ENCODE results near the gene NLRP3.
"Not testable (repeated sequence)": the region's sequence is repeated elsewhere in the genome, so short reads cannot be mapped to it uniquely, and the experiment has no call there.

The NLRP3 gene

DNA sequence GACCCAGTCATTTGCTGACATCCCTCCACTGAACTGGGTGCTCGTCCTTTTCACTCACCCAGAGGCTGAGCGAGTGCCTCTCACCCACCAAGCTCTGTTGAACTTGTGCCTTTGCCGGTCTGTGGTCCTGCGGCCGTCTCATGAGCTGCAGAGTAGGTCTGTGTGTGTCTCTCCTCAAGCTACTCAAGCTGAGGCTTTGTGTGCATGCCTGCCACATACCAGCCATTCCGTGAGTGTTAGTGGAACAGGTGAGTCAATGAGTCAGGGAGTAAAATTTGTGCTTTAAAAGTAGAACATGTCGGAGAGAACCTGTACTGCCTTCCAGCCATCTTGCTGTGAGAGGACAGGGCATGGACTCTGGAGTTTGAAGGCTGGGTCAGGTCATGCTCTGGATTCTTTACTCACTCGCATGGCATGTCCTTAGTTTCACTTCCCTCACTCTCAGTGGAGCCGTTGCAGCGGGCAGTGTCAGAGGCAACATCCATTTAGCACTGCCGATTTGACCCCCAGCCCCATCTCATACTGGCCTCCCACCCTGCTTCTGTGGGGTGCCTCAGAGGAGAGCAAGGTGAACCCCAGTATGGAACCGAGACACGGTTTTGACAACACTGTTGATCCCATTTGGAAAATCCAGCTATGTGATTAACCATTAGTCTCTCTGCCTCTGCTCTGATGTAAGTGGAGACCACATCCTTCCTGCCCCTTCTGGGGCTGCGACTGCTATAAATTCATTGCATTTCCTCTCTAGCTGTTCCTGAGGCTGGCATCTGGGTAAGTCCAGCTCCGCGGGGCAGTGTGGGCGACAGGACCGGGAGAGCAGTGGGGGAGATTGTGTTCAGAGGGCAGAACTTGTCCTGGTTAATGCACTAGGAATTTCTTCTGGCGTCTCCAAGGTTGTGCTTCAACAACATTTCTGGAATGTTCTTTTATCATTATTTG, at the start of gene NLRP3:
TSS of gene NLRP3 (plus strand) at position 751 of the 939 bp plus-strand sequence. CDS start 2,628 bp downstream, outside the sequence.
- Histone ChIP-seq H3K4me3 (ENCODE audit: low read length) (no peak within 1 kb of the TSS), H3K4me1 (ENCODE audit: control insufficient read depth, insufficient read depth, low read length) (no peaks in the 10 kb centered on the region), H3K9me3 (ENCODE audit: control insufficient read depth, low read length) (no peaks in the 10 kb centered on the region), H3K9ac (ENCODE audit: low read length) (no peak within 1 kb of the TSS), H3K27me3 (replicated peaks; ENCODE audit: control insufficient read depth, insufficient read depth, low read length) (no peaks in the 10 kb centered on the region), H3K36me3 (ENCODE audit: control insufficient read depth, insufficient read depth, low read length, severe bottlenecking) (no peaks in the 10 kb centered on the region)
- DNase-seq (ENCODE audit: low read depth) = no peak

DNA sequence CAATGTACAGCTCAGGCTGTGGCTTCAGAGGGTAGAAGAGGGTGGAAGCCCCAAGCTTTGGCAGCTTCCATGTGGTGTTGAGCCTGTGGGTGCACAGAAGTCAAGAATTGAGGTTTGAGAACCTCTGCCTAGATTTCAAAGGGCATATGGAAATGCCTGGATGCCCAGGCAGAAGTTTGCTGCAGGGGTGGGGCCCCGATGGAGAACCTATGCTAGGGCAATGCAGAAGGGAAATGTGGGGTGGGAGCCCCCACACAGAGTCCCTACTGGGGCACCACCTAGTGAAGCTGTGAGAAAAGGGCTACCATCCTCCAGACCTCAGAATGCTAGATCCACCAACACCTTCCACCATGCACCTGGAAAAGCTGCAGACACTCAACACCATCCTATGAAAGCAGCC, 49.6 kb upstream of the NLRP3 start:
- H3K27me3 ChIP-seq (replicated peaks; ENCODE audit: control insufficient read depth, insufficient read depth, low read length); H3K36me3 ChIP-seq (ENCODE audit: control insufficient read depth, insufficient read depth, low read length, severe bottlenecking); H3K4me1 ChIP-seq (ENCODE audit: control insufficient read depth, insufficient read depth, low read length): not testable (repeated sequence)

DNA sequence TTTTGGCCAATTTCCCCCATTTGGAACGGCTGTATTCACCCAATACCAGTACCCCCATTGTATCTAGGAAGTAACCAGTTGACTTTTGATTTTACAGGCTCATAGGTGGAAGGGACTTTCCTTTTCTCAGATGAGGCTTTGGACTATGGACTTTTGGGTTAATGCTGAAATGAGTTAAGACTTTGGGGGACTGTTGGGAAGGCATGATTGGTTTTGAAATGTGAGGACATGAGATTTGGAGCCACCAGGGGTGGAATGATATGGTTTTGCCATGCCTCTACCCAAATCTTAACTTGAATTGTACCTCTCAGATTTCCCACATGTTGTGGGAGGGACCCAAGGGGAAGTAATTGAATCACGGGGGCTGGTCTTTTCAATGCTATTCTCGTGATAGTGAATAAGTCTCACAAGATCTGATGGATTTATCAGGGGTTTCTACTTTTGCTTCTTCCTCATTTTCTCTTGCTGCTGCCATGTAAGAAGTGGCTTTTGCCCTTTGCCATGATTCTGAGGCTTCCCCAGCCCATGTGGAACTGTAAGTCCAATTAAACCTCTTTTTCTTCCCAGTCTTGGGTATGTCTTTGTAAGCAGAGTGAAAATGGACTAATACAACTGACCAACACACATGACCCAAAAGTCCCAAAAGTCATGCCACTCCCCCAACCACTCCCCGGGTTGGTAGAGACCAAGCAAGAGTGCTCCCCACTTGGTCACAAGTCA, 48.9 kb upstream of the NLRP3 start:
- H3K4me3 ChIP-seq (ENCODE audit: low read length) = no peak overlapping the region
- no peak overlapping the region for H3K9ac ChIP-seq (ENCODE audit: low read length)
- H3K27me3 ChIP-seq (replicated peaks; ENCODE audit: control insufficient read depth, insufficient read depth, low read length) = no peaks in the 10 kb centered on the region
- no peaks in the 10 kb centered on the region for H3K36me3 ChIP-seq (ENCODE audit: control insufficient read depth, insufficient read depth, low read length, severe bottlenecking)
- no peaks in the 10 kb centered on the region for H3K4me1 ChIP-seq (ENCODE audit: control insufficient read depth, insufficient read depth, low read length)
- no peaks in the 10 kb centered on the region for H3K9me3 ChIP-seq (ENCODE audit: control insufficient read depth, low read length)
- DNase-seq (ENCODE audit: low read depth) = no peak

More for the DNA sequence above, 49.6 kb upstream of the NLRP3 start:
- DNase-seq (ENCODE audit: low read depth); H3K9me3 ChIP-seq (ENCODE audit: control insufficient read depth, low read length); H3K9ac ChIP-seq (ENCODE audit: low read length); H3K4me3 ChIP-seq (ENCODE audit: low read length): not testable (repeated sequence)

- H3K36me3 ChIP-seq (ENCODE audit: control insufficient read depth, insufficient read depth, low read length, severe bottlenecking) = no peaks in the 10 kb centered on the region
- no peaks in the 10 kb centered on the region for H3K9me3 ChIP-seq (ENCODE audit: control insufficient read depth, low read length)
Measured at GRCh38 chr1:247367786-247368422, 48.1 kb upstream of the NLRP3 start.

DNA sequence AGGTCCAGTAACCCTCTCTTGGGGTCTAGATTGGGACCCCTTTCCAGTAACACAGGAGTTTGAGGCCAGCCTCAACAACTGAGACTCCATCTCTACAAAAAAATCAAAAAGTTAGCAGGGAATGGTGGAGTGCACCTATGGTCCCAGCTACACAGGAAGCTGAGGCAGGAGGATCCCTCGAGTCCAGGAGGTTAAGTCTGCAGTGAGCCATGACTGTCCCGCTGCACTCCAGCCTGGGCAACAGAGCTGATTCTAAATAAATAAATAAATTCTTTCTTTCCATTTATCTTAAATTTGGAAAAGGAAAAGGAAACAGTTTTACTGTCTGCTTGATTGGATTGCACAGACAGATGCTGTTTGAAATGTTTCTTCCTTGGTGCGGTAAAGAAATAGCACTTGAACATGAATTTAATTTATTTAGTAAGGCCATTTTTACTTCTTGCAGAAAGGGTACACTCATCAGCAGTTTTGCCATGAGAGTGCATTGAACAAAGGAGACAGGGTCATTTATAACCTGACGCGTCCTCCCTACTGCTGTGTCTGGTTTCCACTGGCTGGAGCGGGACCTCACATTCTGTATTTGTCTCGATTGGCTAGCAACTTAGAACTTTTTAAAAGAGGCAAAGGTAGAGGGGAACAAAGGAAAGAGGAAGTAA, 47.4 kb upstream of the NLRP3 start:
- Histone ChIP-seq H3K36me3 (ENCODE audit: control insufficient read depth, insufficient read depth, low read length, severe bottlenecking) (no peaks in the 10 kb centered on the region), H3K9ac (ENCODE audit: low read length) (no peak overlapping the region), H3K4me1 (ENCODE audit: control insufficient read depth, insufficient read depth, low read length) (no peaks in the 10 kb centered on the region), H3K4me3 (ENCODE audit: low read length) (no peak overlapping the region), H3K9me3 (ENCODE audit: control insufficient read depth, low read length) (no peaks in the 10 kb centered on the region), H3K27me3 (replicated peaks; ENCODE audit: control insufficient read depth, insufficient read depth, low read length) (no peaks in the 10 kb centered on the region)
- DNase-seq (ENCODE audit: low read depth) = no peak

More at GRCh38 chr1:247367786-247368422, 48.1 kb upstream of the NLRP3 start:
- Histone ChIP-seq H3K4me3 (ENCODE audit: low read length) (no peak overlapping the region), H3K27me3 (replicated peaks; ENCODE audit: control insufficient read depth, insufficient read depth, low read length) (no peaks in the 10 kb centered on the region), H3K4me1 (ENCODE audit: control insufficient read depth, insufficient read depth, low read length) (no peaks in the 10 kb centered on the region), H3K9ac (ENCODE audit: low read length) (no peak overlapping the region)
- no peak for DNase-seq (ENCODE audit: low read depth)

- no peaks in the 10 kb centered on the region for H3K36me3 ChIP-seq (ENCODE audit: control insufficient read depth, insufficient read depth, low read length, severe bottlenecking)
- no peaks in the 10 kb centered on the region for H3K27me3 ChIP-seq (replicated peaks; ENCODE audit: control insufficient read depth, insufficient read depth, low read length)
- no peaks in the 10 kb centered on the region for H3K4me1 ChIP-seq (ENCODE audit: control insufficient read depth, insufficient read depth, low read length)
- peaks cover 4% of the 10 kb centered on the region for H3K9me3 ChIP-seq (ENCODE audit: control insufficient read depth, low read length)
- DNase-seq (ENCODE audit: low read depth) = no peak
- no peak overlapping the region for H3K9ac ChIP-seq (ENCODE audit: low read length)
- no peak overlapping the region for H3K4me3 ChIP-seq (ENCODE audit: low read length)
Measured at GRCh38 chr1:247370786-247371732, 44.9 kb upstream of the NLRP3 start.

GRCh38 chr1:247371801-247372259, 44.1 kb upstream of the NLRP3 start:
- no peak for DNase-seq (ENCODE audit: low read depth)
- Histone ChIP-seq H3K27me3 (replicated peaks; ENCODE audit: control insufficient read depth, insufficient read depth, low read length) (peaks cover under 1% of the 10 kb centered on the region), H3K4me3 (ENCODE audit: low read length) (no peak overlapping the region), H3K4me1 (ENCODE audit: control insufficient read depth, insufficient read depth, low read length) (no peaks in the 10 kb centered on the region), H3K36me3 (ENCODE audit: control insufficient read depth, insufficient read depth, low read length, severe bottlenecking) (no peaks in the 10 kb centered on the region), H3K9ac (ENCODE audit: low read length) (no peak overlapping the region), H3K9me3 (ENCODE audit: control insufficient read depth, low read length) (peaks cover 5% of the 10 kb centered on the region)

DNA sequence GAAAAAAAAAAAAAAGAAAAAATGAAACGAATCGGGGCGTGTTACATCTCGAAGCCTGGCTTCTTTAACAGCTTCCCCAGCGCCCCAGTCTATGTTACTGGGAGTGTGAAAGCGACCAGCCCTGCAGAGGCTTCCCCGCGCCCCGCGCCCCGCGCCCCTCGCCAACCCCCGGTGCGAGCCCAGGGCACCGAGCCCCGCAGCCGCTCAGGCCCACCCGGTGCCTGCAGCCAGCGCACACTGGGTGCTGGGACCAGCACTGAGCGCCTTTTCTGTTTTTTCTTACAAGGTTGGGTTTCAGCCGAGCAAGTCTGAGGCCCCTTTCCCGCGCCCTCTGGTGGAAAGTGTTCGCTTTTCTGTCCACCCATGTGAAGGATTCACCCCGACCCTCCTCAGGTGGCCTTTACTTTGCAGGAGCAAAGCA, 42.2 kb upstream of the NLRP3 start:
- Histone ChIP-seq H3K9ac (ENCODE audit: low read length) (peak overlapping the region; percentile 51), H3K27me3 (replicated peaks; ENCODE audit: control insufficient read depth, insufficient read depth, low read length) (peaks cover 3% of the 10 kb centered on the region), H3K36me3 (ENCODE audit: control insufficient read depth, insufficient read depth, low read length, severe bottlenecking) (no peaks in the 10 kb centered on the region), H3K9me3 (ENCODE audit: control insufficient read depth, low read length) (peaks cover 5% of the 10 kb centered on the region), H3K4me3 (ENCODE audit: low read length) (peak overlapping the region; percentile 76), H3K4me1 (ENCODE audit: control insufficient read depth, insufficient read depth, low read length) (no peaks in the 10 kb centered on the region)
- DNase-seq (ENCODE audit: low read depth) = peak; percentile 71

- H3K9ac ChIP-seq (ENCODE audit: low read length); DNase-seq (ENCODE audit: low read depth); H3K27me3 ChIP-seq (replicated peaks; ENCODE audit: control insufficient read depth, insufficient read depth, low read length); H3K4me1 ChIP-seq (ENCODE audit: control insufficient read depth, insufficient read depth, low read length); H3K4me3 ChIP-seq (ENCODE audit: low read length); H3K36me3 ChIP-seq (ENCODE audit: control insufficient read depth, insufficient read depth, low read length, severe bottlenecking); H3K9me3 ChIP-seq (ENCODE audit: control insufficient read depth, low read length): not testable (repeated sequence)
Measured at GRCh38 chr1:247374651-247375334, 41.2 kb upstream of the NLRP3 start.

All from adipocyte (in vitro differentiated cells).